T-helper 22 cell (primary cell): ENCODE data around the gene SYNE1.
"Not testable (repeated sequence)": the region's sequence is repeated elsewhere in the genome, so short reads cannot be mapped to it uniquely, and the experiment has no call there.

Source experiments
- DNase-seq: peaks from one replicate; pipeline ENCODE4 v3.0.0-alpha.2; 2020; ENCODE audit warnings: low read depth

Gene SYNE1, protein sequence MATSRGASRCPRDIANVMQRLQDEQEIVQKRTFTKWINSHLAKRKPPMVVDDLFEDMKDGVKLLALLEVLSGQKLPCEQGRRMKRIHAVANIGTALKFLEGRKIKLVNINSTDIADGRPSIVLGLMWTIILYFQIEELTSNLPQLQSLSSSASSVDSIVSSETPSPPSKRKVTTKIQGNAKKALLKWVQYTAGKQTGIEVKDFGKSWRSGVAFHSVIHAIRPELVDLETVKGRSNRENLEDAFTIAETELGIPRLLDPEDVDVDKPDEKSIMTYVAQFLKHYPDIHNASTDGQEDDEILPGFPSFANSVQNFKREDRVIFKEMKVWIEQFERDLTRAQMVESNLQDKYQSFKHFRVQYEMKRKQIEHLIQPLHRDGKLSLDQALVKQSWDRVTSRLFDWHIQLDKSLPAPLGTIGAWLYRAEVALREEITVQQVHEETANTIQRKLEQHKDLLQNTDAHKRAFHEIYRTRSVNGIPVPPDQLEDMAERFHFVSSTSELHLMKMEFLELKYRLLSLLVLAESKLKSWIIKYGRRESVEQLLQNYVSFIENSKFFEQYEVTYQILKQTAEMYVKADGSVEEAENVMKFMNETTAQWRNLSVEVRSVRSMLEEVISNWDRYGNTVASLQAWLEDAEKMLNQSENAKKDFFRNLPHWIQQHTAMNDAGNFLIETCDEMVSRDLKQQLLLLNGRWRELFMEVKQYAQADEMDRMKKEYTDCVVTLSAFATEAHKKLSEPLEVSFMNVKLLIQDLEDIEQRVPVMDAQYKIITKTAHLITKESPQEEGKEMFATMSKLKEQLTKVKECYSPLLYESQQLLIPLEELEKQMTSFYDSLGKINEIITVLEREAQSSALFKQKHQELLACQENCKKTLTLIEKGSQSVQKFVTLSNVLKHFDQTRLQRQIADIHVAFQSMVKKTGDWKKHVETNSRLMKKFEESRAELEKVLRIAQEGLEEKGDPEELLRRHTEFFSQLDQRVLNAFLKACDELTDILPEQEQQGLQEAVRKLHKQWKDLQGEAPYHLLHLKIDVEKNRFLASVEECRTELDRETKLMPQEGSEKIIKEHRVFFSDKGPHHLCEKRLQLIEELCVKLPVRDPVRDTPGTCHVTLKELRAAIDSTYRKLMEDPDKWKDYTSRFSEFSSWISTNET (N-terminal part only)

DNA sequence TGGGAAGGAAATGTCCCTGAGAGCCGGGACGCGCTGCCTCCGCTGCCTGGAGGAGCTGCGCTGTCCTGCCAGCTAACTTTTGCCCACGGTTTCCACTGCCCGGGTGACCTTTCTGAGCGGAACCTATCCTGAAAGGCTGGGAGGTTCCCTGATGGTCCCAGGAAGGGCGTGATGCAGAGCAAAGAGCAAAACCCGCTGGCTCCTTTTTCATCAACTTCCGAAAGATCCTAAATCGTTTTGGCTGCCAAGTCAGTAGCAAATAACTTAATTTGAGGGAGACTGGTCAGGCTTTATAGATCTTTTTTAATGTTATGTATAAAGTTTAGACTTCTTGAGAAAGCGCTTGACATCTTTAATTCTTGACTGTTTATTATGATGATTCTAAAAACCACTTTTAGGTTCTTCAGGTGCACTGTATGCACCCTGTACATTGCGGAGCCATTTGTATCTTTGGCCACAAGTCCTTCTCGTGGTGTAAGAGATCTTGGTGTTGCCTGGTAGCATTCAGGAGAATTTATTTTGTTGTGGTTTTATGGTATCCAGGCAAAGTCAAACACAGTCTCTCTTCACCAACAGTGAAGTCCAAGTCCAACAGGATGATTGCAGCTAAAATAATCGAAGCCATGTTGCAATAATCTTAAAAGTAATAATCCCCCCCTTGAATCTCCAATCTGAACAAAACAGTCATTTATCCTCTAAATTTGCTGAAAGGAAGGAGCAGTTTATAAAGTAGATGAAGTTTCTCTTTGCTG is at the start of gene SYNE1:
TSS of gene SYNE1 (minus strand) at position 67 of the 752 bp plus-strand sequence. CDS start 9,031 bp downstream, outside the sequence.
- no peak for DNase-seq

DNA sequence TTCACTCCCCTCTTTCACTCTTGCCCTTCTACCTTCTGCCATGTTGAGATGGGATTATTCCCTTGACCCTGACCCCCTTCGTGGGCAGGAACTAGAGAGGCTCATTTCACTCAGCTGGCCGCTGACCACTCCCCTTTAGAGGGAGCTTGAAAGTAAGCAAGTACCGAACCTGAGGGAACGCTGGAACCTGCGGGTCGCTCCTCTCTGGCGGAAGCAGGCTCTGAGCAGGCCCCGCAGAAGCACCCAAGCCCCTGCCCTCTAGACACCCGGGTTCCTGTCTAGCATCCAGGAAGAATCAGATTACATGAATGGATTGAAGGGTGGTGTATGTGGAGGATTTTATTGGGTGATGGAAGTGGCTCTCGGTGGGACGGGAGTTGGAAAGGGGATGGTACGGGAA is 48.7 kb upstream of the SYNE1 start:
- DNase-seq, result no peak

GRCh38 chr6:152682935-152683334 is 45.8 kb upstream of the SYNE1 start:
- not testable (repeated sequence) for DNase-seq

- DNase-seq, result no peak
These were observed 45.0 kb upstream of the SYNE1 start for GRCh38 chr6:152682141-152682540.

DNA sequence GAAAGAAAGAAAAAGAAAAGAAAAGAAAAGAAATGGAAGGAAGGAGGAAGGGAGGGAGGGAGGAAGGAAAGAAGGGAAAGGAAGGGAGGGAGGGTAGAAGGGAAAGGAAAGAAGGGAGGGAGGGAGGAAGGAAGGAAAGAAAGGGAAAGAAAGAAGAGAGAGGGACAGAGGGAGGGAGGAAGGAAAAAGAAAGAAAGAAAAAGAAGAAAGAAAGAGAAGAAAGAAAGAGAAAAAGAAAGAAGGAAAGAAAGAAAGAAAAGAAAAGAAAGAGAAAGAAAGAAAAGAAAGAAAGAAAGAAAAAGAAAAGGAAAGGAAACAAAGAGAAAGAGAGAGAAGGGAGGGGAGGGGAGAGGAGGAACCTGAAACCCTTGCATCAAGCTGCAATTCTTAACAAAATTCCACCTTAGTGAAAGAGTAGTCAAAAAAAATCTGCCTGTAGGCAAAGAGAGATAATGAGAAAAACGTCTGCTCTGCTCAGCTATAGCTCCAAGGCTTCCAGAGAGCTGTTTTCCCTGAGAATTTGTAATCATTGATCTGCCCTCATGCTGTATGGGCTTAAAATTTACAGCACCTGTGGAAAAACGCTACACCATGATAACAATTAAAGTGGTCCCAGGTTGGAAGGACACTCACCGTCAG is 43.8 kb upstream of the SYNE1 start:
- DNase-seq, result no peak

DNA sequence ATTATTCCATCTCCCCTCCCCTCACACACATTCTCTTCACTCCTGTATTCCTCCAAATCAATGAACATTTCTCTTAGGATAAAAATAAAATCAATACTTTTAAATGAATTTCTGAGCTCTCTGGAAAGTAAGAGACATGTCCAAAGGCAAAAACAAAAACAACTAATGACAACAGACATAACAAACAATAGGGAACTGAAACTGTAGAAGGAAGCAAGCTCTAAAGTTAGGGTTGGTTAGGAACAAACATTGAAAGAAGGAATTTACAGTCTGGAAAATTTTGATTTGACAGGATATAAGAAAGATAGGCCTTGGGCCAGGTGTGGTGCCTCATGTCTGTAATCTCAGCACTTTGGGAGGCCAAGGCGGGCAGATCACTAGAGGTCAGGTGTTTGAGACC is 43.0 kb upstream of the SYNE1 start:
- DNase-seq, result no peak

DNA sequence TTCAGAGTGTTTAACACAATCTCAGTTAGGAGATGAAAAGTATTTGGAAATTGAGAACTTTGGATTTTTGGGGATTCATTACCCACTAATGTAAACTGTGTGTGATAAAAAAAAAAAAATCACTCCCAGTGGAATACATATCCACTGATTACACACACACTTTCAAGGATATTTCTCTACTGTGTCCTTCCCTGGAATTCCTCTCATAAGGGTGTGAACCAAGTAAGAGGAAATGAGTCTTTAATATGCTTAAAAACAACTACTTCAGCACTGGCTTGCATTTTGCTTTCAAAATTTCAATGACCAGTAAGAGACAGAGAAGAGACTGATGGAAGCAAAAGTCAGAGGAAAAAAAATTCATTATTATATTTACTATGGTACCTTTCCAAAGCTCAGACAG is 36.1 kb upstream of the SYNE1 start:
- no peak for DNase-seq

DNA sequence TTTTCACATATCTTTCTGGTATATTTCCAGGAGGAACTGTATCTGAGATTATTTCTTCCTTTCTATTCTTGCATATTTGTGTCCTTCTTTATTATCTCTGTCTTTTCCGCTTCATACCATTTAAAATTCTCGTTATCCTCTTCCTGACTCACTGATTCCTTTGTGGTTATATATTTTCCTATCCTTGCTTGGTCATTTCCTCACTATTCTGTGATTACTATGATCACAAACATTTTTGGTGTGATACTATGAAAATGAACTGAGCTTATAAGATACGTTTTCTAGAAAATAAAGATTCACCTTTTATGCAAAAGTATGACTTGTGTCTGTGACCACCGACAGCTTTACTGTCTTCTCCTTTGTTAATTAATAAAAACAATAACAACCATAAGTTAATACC is 34.0 kb upstream of the SYNE1 start:
- no peak for DNase-seq

DNA sequence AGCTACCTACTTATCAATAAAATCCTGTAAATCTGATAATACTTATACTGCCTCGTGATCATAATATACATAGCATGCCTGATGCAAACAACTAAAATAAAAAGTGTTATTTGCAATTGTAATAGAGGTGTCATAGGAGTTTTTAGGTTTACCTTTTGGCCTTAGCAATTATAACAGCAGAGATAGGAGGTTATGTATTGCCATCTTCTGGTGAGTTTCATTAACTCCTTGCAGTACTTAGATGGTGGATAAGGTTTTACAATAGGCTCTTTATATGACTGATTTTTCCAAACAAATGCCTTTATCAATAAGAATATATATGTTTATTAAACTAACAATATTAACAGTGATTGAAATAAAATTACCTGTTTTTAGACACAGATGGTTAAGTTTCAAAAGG is 32.7 kb upstream of the SYNE1 start:
- DNase-seq, result no peak

GRCh38 chr6:152661776-152662175 is 24.6 kb upstream of the SYNE1 start:
- DNase-seq, result no peak

DNA sequence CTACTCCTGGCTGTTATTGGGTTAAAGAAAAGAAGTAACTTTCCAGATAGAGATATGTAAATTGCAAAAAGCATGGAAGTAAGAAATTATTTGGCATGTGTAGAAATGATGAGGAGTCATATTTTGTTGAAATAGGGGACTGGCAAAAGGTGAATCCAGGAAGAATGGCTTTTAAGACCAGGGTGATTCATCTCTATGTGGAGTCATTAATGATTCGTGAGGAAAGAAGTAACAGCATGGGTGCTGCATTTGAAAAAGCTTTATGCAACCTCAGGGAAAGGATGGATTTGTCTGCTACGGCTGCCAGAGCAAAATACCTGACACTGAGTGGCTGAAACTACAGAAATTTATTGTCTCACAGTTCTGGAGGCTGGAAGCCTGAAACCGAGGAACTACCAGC is 14.8 kb upstream of the SYNE1 start:
- no peak for DNase-seq

- DNase-seq, result no peak
These were observed 10.9 kb upstream of the SYNE1 start for GRCh38 chr6:152648105-152648504.

DNA sequence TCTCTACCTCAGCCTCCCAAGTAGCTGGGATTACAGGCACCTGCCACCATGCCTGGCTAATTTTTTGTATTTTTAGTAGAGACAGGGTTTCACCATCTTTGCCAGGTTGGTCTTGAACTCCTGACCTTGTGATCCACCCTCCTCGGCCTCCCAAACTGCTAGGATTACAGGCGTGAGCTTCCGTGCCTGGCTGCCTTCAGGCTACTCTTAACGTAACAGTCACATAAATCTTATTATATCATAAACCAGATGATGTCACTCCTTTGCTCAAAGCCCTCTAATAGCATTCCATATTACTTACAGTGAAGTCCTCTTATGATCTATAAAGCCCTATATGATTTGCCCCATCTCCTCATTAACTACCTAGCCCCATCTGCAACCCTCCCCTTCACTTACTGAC is 9.6 kb upstream of the SYNE1 start:
- DNase-seq, result not testable (repeated sequence)

DNA sequence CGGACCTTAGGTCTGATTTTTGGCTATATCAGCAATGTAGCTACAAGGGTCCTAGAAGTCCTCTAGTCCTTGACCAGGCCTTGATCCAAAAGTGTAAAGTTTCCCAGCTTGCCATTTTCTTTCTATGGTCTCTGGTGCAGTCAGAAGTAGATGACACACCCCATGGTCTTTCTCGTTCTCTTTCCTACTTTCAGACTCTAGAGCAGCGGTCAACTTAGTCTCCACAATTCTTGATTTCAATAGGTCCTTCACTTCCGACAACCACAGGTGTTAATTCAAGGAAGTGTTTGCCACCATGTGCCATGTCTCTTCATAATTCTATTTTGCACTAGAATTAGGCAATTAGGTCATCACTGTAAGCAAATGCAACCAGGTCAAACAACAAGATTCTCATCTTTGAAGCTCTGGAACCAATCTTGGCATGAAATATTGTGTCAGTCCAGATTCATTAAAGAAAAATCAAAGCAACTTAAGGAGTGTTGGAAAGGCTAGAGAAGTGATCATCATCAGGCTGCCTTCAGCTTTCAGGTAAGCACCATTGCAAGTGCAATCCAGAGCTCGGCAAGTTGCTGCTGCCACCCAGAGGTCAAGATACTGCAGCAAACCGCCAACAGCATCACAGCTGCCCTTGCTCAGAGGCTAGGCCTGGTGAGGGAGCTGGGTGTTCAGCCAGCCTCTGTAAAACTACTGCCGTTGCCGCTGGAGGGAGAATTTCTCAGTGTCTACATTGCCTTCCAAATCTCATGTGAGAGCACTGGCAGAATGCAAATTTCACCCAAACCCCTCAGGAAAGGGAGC is 5.6 kb upstream of the SYNE1 start:
- DNase-seq, result no peak

DNA sequence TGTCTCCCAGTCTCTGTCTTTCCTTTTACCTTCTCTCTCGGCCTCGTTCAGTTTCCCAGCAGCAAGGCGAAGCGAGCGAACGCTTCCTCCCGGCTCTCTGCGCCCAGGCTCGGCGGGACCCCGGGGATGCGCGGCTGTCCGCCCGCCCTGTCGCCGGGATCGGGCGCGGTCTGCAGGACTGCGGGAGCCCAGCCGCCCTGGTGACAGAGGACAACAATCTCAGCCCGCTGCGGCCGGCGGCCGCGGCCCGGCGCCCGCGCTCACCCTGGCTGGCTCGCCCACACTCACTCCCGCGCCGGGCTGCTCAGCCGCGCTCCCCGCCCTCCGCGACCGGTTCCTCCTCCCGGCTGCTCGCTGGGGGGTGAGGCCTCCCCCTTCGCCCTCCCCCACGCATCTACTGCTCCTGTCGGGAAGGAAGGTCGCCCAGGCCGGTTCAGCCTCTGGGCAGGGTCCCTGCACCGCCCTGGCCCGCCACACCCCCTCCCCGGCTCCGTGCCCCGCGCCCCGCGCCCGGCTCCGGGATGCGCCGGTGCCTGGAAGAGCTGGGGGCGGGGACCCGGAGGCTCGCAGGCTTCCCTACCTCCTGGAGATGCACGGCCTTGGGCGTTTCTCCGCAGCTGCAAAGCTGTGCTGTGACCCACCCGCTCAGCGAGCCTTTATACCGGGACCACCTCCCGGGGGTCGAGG is 410 bp downstream of the SYNE1 start:
- no peak for DNase-seq

- no peak for DNase-seq
These were observed 1.0 kb downstream of the SYNE1 start for GRCh38 chr6:152636021-152636608.

DNA sequence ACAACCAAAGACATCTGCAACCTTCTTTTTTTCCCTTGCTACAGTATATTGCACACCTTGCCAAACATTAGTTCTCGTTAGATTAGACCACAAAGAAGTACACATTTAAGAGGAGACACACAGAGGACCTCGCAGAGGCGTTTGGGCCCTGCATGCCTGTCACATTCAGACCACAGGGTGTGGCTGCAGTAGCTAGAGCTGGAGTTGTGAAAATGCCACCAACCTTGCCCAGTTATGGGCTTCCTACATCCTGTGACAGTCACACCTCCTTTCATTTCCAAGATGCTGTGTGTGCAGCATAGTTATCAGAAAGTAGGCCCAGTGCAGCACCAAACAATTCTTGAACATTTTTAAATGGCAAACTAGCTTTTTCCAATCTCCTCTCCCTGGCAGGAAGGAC is 2.4 kb downstream of the SYNE1 start:
- DNase-seq, result no peak

DNA sequence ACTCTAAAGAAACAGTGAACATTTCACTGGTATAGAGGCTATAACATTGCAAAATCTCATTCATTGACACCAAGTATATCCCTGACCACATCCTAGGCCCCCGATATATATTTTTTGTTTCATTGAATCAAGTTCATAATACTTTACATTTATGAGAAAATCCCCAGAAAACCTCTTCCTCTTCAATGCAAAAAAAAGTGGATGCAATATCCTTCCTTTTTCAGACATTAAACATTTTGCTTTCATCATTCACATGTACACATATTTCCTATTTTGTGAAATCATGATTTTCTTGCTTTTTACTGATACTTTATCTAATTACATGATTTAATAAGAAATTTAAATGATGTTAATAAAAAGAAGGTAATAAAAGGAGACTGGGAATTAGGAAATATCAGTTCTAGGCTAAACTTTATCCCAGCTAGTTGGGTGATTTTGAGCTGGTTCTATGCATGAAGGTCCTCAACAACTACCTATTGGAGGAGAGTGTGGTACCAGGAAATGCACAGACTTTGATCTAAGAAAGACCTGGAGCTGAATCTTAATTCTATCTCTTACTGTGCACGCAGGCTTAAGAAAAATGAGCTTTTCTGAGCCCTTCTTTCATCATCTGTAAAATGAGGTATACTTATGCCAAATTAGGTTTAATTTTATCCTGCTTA is 4.9 kb downstream of the SYNE1 start:
- no peak for DNase-seq

- DNase-seq, result no peak
These were observed 5.8 kb downstream of the SYNE1 start for GRCh38 chr6:152631376-152631775.
